MM.1S (cell line): ENCODE results near the gene C2orf42.
"Not testable (repeated sequence)": the region's sequence is repeated elsewhere in the genome, so short reads cannot be mapped to it uniquely, and the experiment has no call there.

Experiments
- DNase-seq: peaks from one replicate; pipeline ENCODE4 v3.0.0-alpha.2; 2015
- H2AFZ ChIP-seq: fragments of 300-600 bp; sonication (generic); 2 replicates; pipeline ENCODE4 v1.6.0; 2016; ENCODE audit warnings: antibody characterized with exemption, low read length
- H3F3A ChIP-seq: fragments of 300-600 bp; sonication (generic); 2 replicates; pipeline ENCODE4 v1.6.1; 2016; ENCODE audit warnings: mild to moderate bottlenecking, antibody characterized with exemption, low read length, moderate library complexity, mixed read lengths; ENCODE audit not compliant: insufficient read depth
- H3K27ac ChIP-seq: fragments of 300-600 bp; sonication (generic); 2 replicates; pipeline ENCODE4 v1.5.1; 2016; ENCODE audit warnings: mild to moderate bottlenecking, low read length
- H3K27me3 ChIP-seq: fragments of 300-600 bp; sonication (generic); replicated peaks from 2 replicates; pipeline ENCODE4 v1.6.0; 2016; ENCODE audit warnings: low read length; ENCODE audit not compliant: insufficient read depth
- H3K36me3 ChIP-seq: fragments of 300-600 bp; sonication (generic); replicated peaks from 2 replicates; pipeline ENCODE4 v1.6.1; 2016; ENCODE audit warnings: mild to moderate bottlenecking, low read length, mixed read lengths; ENCODE audit not compliant: insufficient read depth
- H3K4me1 ChIP-seq: fragments of 300-600 bp; sonication (generic); 2 replicates; pipeline ENCODE4 v1.6.1; 2016; ENCODE audit warnings: low read length, mixed read lengths
- H3K4me2 ChIP-seq: fragments of 300-600 bp; sonication (generic); 2 replicates; pipeline ENCODE4 v1.6.0; 2016; ENCODE audit warnings: low read depth, low read length
- H3K4me3 ChIP-seq: fragments of 300-600 bp; sonication (generic); 2 replicates; pipeline ENCODE4 v1.5.1; 2016; ENCODE audit warnings: low read length, mixed read lengths
- H3K79me2 ChIP-seq: fragments of 300-600 bp; sonication (generic); 2 replicates; pipeline ENCODE4 v1.6.1; 2016; ENCODE audit warnings: mixed run types, low read length, mixed read lengths
- H3K9ac ChIP-seq: fragments of 300-600 bp; sonication (generic); 2 replicates; pipeline ENCODE4 v1.6.1; 2016; ENCODE audit warnings: low read length, mixed read lengths
- H3K9me2 ChIP-seq: fragments of 300-600 bp; sonication (generic); replicated peaks from 2 replicates; pipeline ENCODE4 v1.6.1; 2016; ENCODE audit warnings: mild to moderate bottlenecking, low read length, mixed read lengths; ENCODE audit not compliant: insufficient read depth
- H3K9me3 ChIP-seq: fragments of 300-600 bp; sonication (generic); replicated peaks from 2 replicates; pipeline ENCODE4 v1.6.1; 2016; ENCODE audit warnings: mild to moderate bottlenecking, low read length, mixed read lengths; ENCODE audit not compliant: insufficient read depth
- H4K20me1 ChIP-seq: fragments of 300-600 bp; sonication (generic); 2 replicates; pipeline ENCODE4 v1.6.1; 2016; ENCODE audit warnings: mild to moderate bottlenecking, low read length, moderate library complexity, mixed read lengths; ENCODE audit not compliant: insufficient read depth
- EZH2 ChIP-seq: fragments of 300-600 bp; sonication (generic); optimal IDR thresholded peaks from 2 replicates; pipeline ENCODE3; 2017; ENCODE audit warnings: low read depth, mild to moderate bottlenecking, antibody characterized with exemption, low read length, mixed read lengths
- EZH2phosphoT487 ChIP-seq: fragments of 300-600 bp; sonication (generic); IDR thresholded peaks from 2 replicates; pipeline ENCODE4 v1.6.1; 2018; ENCODE audit warnings: antibody characterized with exemption, low read length
- TF ChIP-seq, protein P1 (sequence below): fragments of 300-600 bp; sonication (generic); IDR thresholded peaks from 2 replicates; pipeline ENCODE4 v1.5.1; 2016; ENCODE audit warnings: antibody characterized with exemption, low read length, mixed read lengths

The C2orf42 gene

GRCh38 chr2:70190418-70191243 is at the start of gene C2orf42:
TSS of gene C2orf42 (minus strand) at chr2:70191019. CDS start at chr2:70181985, 9,034 bp downstream.
- peak within 1 kb of the TSS; percentile 88 for H3K27ac ChIP-seq
- peak; percentile 98 for DNase-seq
- peak within 1 kb of the TSS; percentile 86 for H3K4me3 ChIP-seq
- TF ChIP-seq EZH2 = no peak
- TF ChIP-seq, protein P1, sequence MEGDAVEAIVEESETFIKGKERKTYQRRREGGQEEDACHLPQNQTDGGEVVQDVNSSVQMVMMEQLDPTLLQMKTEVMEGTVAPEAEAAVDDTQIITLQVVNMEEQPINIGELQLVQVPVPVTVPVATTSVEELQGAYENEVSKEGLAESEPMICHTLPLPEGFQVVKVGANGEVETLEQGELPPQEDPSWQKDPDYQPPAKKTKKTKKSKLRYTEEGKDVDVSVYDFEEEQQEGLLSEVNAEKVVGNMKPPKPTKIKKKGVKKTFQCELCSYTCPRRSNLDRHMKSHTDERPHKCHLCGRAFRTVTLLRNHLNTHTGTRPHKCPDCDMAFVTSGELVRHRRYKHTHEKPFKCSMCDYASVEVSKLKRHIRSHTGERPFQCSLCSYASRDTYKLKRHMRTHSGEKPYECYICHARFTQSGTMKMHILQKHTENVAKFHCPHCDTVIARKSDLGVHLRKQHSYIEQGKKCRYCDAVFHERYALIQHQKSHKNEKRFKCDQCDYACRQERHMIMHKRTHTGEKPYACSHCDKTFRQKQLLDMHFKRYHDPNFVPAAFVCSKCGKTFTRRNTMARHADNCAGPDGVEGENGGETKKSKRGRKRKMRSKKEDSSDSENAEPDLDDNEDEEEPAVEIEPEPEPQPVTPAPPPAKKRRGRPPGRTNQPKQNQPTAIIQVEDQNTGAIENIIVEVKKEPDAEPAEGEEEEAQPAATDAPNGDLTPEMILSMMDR = peak; percentile 34
- H3K9ac ChIP-seq = peak within 1 kb of the TSS; percentile 94
- H3K4me1 ChIP-seq = 0 out of 2 replicates have a peak, but pooled peaks cover 4% of the 10 kb centered on the region
- H2AFZ ChIP-seq = peak within 1 kb of the TSS; percentile 83
- H3K4me2 ChIP-seq = peak within 1 kb of the TSS; percentile 61
- no peaks in the 10 kb centered on the region for H3K9me2 ChIP-seq
- no peaks in the 10 kb centered on the region for H3K9me3 ChIP-seq
- H3K36me3 ChIP-seq = no peaks in the 10 kb centered on the region
- peaks cover 3% of the 10 kb centered on the region; the same call in 1 of the 2 replicates for H3K79me2 ChIP-seq
- no peaks in the 10 kb centered on the region for H4K20me1 ChIP-seq
- peaks cover 5% of the 10 kb centered on the region for H3F3A ChIP-seq
- no peaks in the 10 kb centered on the region for H3K27me3 ChIP-seq

- H4K20me1 ChIP-seq = peaks cover 15% of the 10 kb centered on the region; the same call in 1 of the 2 replicates
Measured at GRCh38 chr2:70240599-70240998, 49.8 kb upstream of the C2orf42 start.

DNA sequence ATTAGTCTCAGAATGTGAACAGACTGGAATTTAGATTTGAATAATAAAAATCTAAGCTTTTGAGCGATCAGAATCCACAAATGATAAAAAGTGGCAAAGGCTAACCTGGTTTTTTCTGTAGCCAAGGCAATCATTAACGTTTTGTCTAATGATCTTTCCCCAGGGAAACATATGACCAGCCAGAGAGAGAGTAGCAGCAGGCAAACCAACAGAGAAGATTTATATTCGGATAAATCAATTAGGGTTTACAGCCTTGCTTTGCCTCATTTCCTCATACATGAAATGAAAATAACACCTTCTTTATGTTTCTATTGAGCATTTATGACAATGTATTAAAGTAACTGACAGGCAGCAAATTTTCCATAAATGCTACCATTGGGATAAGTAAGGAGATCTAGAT is 43.1 kb upstream of the C2orf42 start:
- Histone ChIP-seq H3K27ac (no peak overlapping the region), H3K36me3 (peaks cover 2% of the 10 kb centered on the region; the same call in 1 of the 2 replicates), H4K20me1 (no peaks in the 10 kb centered on the region), H3K9me3 (no peaks in the 10 kb centered on the region), H3K79me2 (peaks cover 56% of the 10 kb centered on the region), H2AFZ (no peak overlapping the region), H3K9ac (no peak overlapping the region), H3K4me2 (no peak overlapping the region), H3K4me3 (no peak overlapping the region), H3K9me2 (no peaks in the 10 kb centered on the region), H3K4me1 (no peaks in the 10 kb centered on the region), H3F3A (no peaks in the 10 kb centered on the region), H3K27me3 (no peaks in the 10 kb centered on the region)
- TF ChIP-seq EZH2 (no peak), EZH2phosphoT487 (no peak)
- TF ChIP-seq, protein P1 = no peak
- no peak for DNase-seq

More at GRCh38 chr2:70240599-70240998, 49.8 kb upstream of the C2orf42 start:
- Histone ChIP-seq H3K9me2 (no peaks in the 10 kb centered on the region), H3K4me1 (no peaks in the 10 kb centered on the region; the same call in 1 of the 2 replicates), H3K27ac (no peak overlapping the region), H2AFZ (no peak overlapping the region), H3K9ac (no peak overlapping the region), H3K4me2 (no peak overlapping the region), H3F3A (no peaks in the 10 kb centered on the region), H3K79me2 (peaks cover 100% of the 10 kb centered on the region), H3K36me3 (no peaks in the 10 kb centered on the region), H3K9me3 (no peaks in the 10 kb centered on the region), H3K4me3 (no peak overlapping the region), H3K27me3 (no peaks in the 10 kb centered on the region)
- no peak for TF ChIP-seq EZH2
- DNase-seq = no peak

GRCh38 chr2:70226781-70227180 is 36.0 kb upstream of the C2orf42 start:
- Histone ChIP-seq H3K4me1 (no peaks in the 10 kb centered on the region), H3K27ac (no peak overlapping the region), H3K79me2 (peaks cover 9% of the 10 kb centered on the region; the same call in 1 of the 2 replicates), H3K9me2 (no peaks in the 10 kb centered on the region), H3K9me3 (no peaks in the 10 kb centered on the region), H3K4me2 (no peak overlapping the region), H3K4me3 (no peak overlapping the region), H3F3A (no peaks in the 10 kb centered on the region), H4K20me1 (no peaks in the 10 kb centered on the region), H3K9ac (no peak overlapping the region), H3K27me3 (no peaks in the 10 kb centered on the region), H2AFZ (no peak overlapping the region), H3K36me3 (peaks cover 9% of the 10 kb centered on the region; the same call in 1 of the 2 replicates)
- TF ChIP-seq EZH2 (no peak), EZH2phosphoT487 (no peak)
- TF ChIP-seq, protein P1 = no peak
- DNase-seq = no peak

GRCh38 chr2:70223305-70223704 is 32.5 kb upstream of the C2orf42 start:
- H3K4me3 ChIP-seq, H3K27me3 ChIP-seq, H2AFZ ChIP-seq, H3K27ac ChIP-seq, H3K9ac ChIP-seq, H3K4me2 ChIP-seq, H3K79me2 ChIP-seq, H4K20me1 ChIP-seq, DNase-seq, H3K9me2 ChIP-seq, H3K36me3 ChIP-seq, H3K9me3 ChIP-seq: not testable (repeated sequence)
- Histone ChIP-seq H3F3A (peaks cover 19% of the 10 kb centered on the region), H3K4me1 (peaks cover 16% of the 10 kb centered on the region)
